Bronchus fibroblast of lung (primary cell): ENCODE results near the gene GAR1. TPM values are rescaled to one million over a fixed set of nuclear protein-coding genes. Genes with fewer than 3 reads are reported as not detected.

ENCODE experiments used
- total RNA-seq: library from RNA; depleted of rRNA; stranded (reverse); fragments of >200 nt; gene quantifications from 2 replicates; pipeline ENCODE4 v1.2.3, GENCODE V29; 2015

GAR1 gene
- 10.3 and 10.8 TPM in 2 replicates for total RNA-seq

GRCh38 chr4:109815151-109816081 is at the start of gene GAR1:
TSS of gene GAR1 (plus strand) at chr4:109815762. CDS start at chr4:109816165, 403 bp downstream.

DNA sequence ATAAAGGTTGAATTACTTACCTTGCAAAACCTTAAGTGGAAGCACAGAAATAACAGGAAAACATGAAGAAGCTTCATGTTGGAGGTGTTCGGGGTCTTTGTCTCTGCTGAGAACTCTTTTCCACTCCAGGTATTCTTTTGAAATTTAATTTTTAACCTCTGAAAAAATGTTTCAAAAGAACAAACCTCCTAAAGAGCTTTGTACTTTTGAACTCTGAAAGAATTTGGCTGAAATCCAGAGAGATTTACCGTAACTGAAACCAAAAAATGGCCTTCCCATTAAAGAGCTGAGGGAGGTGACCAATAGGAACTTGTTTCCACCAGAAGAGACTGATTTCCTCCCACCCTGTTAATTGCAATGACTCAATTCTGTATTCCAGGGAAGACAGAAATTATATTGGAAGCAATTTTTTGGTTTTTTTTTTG is 13.7 kb upstream of the GAR1 start, which contains the start of gene CFI:
CFI (minus strand) TSS at position 105 of the 425 bp plus-strand sequence; CDS start at position 77, 28 bp downstream.

GRCh38 chr4:109827672-109828071 is 12.1 kb downstream of the GAR1 start, which contains the start of gene RRH:
TSS of gene RRH (plus strand) at chr4:109827972. CDS start at chr4:109828028, 56 bp downstream.

DNA sequence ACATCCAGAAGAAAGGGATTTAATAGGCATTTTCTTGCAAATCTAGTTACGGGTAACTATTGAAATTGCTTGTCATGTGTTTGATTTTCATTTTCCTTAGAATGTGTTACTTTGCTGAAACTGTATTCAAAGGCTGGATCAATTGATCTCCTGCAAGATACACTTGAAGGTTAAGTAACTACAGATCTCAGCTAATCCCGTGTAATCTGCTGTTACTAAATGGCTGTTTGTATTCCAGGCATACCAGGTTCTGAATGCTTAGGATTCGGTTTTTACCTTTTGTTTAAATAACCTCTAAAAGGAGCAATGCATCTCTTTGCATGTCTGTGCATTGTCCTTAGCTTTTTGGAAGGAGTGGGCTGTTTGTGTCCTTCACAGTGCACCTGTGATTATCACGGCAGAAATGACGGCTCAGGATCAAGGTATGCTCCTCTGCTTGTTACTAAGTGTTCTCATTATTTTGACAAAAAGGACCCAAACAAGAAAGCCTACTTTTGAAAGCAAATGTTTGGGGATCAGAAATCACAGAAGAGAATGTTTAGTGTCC is 32.4 kb downstream of the GAR1 start, which contains the start of gene LRIT3:
LRIT3 (plus strand) TSS at position 212 of the 547 bp plus-strand sequence; CDS start at position 307, 95 bp downstream.

Other genes starting within 250 kb of the GAR1 start
- 37.7 and 43.7 TPM in 2 replicates for gene CASP6, start 112.3 kb upstream of the GAR1 start, total RNA-seq
- 13.6 and 31.2 TPM in 2 replicates for gene PLA2G12A, start 85.7 kb upstream of the GAR1 start, total RNA-seq
- gene CFI, start 13.8 kb upstream of the GAR1 start, total RNA-seq = 1.3 and 1.9 TPM in 2 replicates
- gene RRH, start 12.2 kb downstream of the GAR1 start, total RNA-seq = not detected in 2 replicates
- not detected in 2 replicates for gene LRIT3, start 32.3 kb downstream of the GAR1 start, total RNA-seq
- 0.15 TPM in 1 of 2 replicates, not detected in the other for gene EGF, start 97.1 kb downstream of the GAR1 start, total RNA-seq